SK-N-SH treated with all-trans-retinoic acid at 6 μM for 48 hours (cell line): ENCODE data around the gene CIBAR2.

Source experiments
- ATAC-seq: fragments of 200-7000 bp; cut with Tn5 transposase; 3 replicates; pipeline ENCODE4 v1.9.1; 2020; ENCODE audit warnings: mild to moderate bottlenecking, moderate library complexity
- ARNTL ChIP-seq: fragments of 450-650 bp; formaldehyde crosslinking; IDR thresholded peaks from 2 replicates; pipeline ENCODE4 v1.5.0; 2020; ENCODE audit warnings: low read depth, mild to moderate bottlenecking, moderate library complexity, borderline replicate concordance
- BACH2 ChIP-seq: fragments of 250-450 bp; sonication (Bioruptor Pico); IDR thresholded peaks from 2 replicates; pipeline ENCODE4 v1.9.0; 2021; ENCODE audit warnings: mild to moderate bottlenecking, borderline replicate concordance
- ESRRG ChIP-seq: fragments of 250-450 bp; sonication (Bioruptor Pico); IDR thresholded peaks from 2 replicates; pipeline ENCODE4 v1.6.1; 2021; ENCODE audit warnings: mild to moderate bottlenecking
- GLIS3 ChIP-seq: fragments of 250-450 bp; sonication (Bioruptor Pico); IDR thresholded peaks from 2 replicates; pipeline ENCODE4 v1.5.0; 2020; ENCODE audit warnings: mild to moderate bottlenecking, moderate library complexity
- ISL1 ChIP-seq: fragments of 250-450 bp; sonication (Bioruptor Pico); IDR thresholded peaks from 2 replicates; pipeline ENCODE4 v2.1.2; 2022; ENCODE audit warnings: mild to moderate bottlenecking, moderate library complexity
- OSR1 ChIP-seq: fragments of 250-450 bp; sonication (Bioruptor Pico); IDR thresholded peaks from 2 replicates; pipeline ENCODE4 v1.8.0; 2022; ENCODE audit warnings: moderate library complexity, mild to moderate bottlenecking, inconsistent platforms
- PPARA ChIP-seq: fragments of 250-450 bp; sonication (Bioruptor Pico); IDR thresholded peaks from 2 replicates; pipeline ENCODE4 v1.5.0; 2020; ENCODE audit warnings: mild to moderate bottlenecking, borderline replicate concordance
- RARB ChIP-seq: fragments of 250-450 bp; sonication (Bioruptor Pico); IDR thresholded peaks from 2 replicates; pipeline ENCODE4 v1.8.0; 2021; ENCODE audit warnings: mild to moderate bottlenecking, moderate library complexity
- SNAI2 ChIP-seq: fragments of 250-450 bp; sonication (Bioruptor Pico); IDR thresholded peaks from 2 replicates; pipeline ENCODE4 v1.5.0; 2020; ENCODE audit warnings: mild to moderate bottlenecking, moderate library complexity
- TCF4 ChIP-seq: fragments of 250-450 bp; sonication (Bioruptor Pico); IDR thresholded peaks from 2 replicates; pipeline ENCODE4 v1.8.0; 2021; ENCODE audit warnings: mild to moderate bottlenecking, moderate library complexity, borderline replicate concordance
- TOX ChIP-seq: fragments of 250-450 bp; sonication (Bioruptor Pico); IDR thresholded peaks from 2 replicates; pipeline ENCODE4 v1.8.0; 2021; ENCODE audit warnings: mild to moderate bottlenecking, moderate library complexity, borderline replicate concordance
- ZC3H10 ChIP-seq: fragments of 250-450 bp; sonication (Bioruptor Pico); IDR thresholded peaks from 2 replicates; pipeline ENCODE4 v1.5.1; 2021; ENCODE audit warnings: mild to moderate bottlenecking, moderate library complexity
- ZFP3 ChIP-seq: fragments of 250-450 bp; sonication (Bioruptor Pico); IDR thresholded peaks from 2 replicates; pipeline ENCODE4 v1.5.0; 2020; ENCODE audit warnings: mild to moderate bottlenecking, moderate library complexity
- ZFP30 ChIP-seq: fragments of 450-650 bp; formaldehyde crosslinking; IDR thresholded peaks from 2 replicates; pipeline ENCODE4 v1.5.0; 2022; ENCODE audit warnings: mild to moderate bottlenecking, moderate library complexity
- ZNF565 ChIP-seq: fragments of 450-650 bp; formaldehyde crosslinking; conservative IDR thresholded peaks from 2 replicates; pipeline ENCODE4 v1.5.0; 2020; ENCODE audit warnings: low read depth, mild to moderate bottlenecking, moderate library complexity
- ZNF70 ChIP-seq: fragments of 450-650 bp; formaldehyde crosslinking; IDR thresholded peaks from 2 replicates; pipeline ENCODE4 v1.5.0; 2020; ENCODE audit warnings: mild to moderate bottlenecking, moderate library complexity
- ZNF8 ChIP-seq: fragments of 450-650 bp; formaldehyde crosslinking; IDR thresholded peaks from 2 replicates; pipeline ENCODE4 v1.5.0; 2020; ENCODE audit warnings: mild to moderate bottlenecking, moderate library complexity
- TF ChIP-seq, protein P1 (sequence below): fragments of 250-450 bp; sonication (Bioruptor Pico); IDR thresholded peaks from 2 replicates; pipeline ENCODE4 v1.8.0; 2020; ENCODE audit warnings: mild to moderate bottlenecking, moderate library complexity, borderline replicate concordance
- TF ChIP-seq, protein P2 (sequence below): fragments of 250-450 bp; sonication (Bioruptor Pico); IDR thresholded peaks from 2 replicates; pipeline ENCODE4 v1.5.0; 2020; ENCODE audit warnings: mild to moderate bottlenecking, moderate library complexity
- TF ChIP-seq, protein P3 (sequence below): fragments of 250-450 bp; sonication (Bioruptor Pico); IDR thresholded peaks from 2 replicates; pipeline ENCODE4 v1.5.1; 2020; ENCODE audit warnings: low read depth, mild to moderate bottlenecking, moderate library complexity

The CIBAR2 gene

DNA sequence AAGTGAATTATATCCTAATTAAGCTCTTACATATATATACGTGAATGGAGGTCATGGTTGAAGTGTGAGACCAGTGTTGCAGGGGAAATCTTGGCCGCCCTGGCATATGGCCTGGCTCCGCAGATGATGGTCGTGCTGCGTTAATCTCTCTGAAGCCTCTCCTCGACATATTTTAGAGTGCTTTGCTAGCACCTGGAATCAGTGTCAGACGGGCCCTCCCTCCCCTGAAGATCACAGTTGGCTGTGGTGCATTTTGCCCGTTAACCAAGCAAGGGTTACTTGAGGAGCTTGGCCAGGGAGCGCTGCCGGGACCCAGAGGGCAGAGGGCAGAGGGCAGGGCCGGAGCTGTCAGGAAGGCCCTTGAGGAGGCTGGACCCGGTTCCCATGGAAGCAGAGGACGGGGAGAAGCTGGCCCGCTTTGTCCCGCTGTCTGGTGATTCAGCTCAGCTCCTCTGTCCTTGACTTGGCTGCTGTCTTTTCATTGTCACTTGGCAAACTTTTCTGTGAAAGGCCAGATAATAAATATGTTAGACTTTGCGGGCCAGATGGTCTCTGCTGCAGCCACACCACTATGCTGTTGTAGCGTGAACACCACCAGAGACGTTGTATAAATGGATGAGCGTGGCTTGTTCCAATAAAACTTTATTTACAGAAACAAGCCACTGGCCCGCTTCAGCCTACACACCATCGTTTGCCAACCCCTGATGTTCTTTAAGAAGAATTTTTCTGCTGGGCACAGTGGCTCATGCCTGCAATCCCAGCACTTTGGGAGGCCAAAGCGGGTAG is 32.3 kb downstream of the CIBAR2 start:
- no peak for ATAC-seq
- TF ChIP-seq ESRRG (CRISPR knock-in tag), result no peak
- TF ChIP-seq ZFP3, result no peak
- no peak for TF ChIP-seq TCF4 (CRISPR knock-in tag)
- no peak for TF ChIP-seq ZNF8 (CRISPR knock-in tag)
- no peak for TF ChIP-seq TOX (CRISPR knock-in tag)
- TF ChIP-seq, protein P1, sequence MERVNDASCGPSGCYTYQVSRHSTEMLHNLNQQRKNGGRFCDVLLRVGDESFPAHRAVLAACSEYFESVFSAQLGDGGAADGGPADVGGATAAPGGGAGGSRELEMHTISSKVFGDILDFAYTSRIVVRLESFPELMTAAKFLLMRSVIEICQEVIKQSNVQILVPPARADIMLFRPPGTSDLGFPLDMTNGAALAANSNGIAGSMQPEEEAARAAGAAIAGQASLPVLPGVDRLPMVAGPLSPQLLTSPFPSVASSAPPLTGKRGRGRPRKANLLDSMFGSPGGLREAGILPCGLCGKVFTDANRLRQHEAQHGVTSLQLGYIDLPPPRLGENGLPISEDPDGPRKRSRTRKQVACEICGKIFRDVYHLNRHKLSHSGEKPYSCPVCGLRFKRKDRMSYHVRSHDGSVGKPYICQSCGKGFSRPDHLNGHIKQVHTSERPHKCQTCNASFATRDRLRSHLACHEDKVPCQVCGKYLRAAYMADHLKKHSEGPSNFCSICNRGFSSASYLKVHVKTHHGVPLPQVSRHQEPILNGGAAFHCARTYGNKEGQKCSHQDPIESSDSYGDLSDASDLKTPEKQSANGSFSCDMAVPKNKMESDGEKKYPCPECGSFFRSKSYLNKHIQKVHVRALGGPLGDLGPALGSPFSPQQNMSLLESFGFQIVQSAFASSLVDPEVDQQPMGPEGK (CRISPR knock-in tag), result no peak
- no peak for TF ChIP-seq PPARA (CRISPR knock-in tag)
- no peak for TF ChIP-seq ZNF70 (CRISPR knock-in tag)
- no peak for TF ChIP-seq RARB
- no peak for TF ChIP-seq ZNF565 (CRISPR knock-in tag)

DNA sequence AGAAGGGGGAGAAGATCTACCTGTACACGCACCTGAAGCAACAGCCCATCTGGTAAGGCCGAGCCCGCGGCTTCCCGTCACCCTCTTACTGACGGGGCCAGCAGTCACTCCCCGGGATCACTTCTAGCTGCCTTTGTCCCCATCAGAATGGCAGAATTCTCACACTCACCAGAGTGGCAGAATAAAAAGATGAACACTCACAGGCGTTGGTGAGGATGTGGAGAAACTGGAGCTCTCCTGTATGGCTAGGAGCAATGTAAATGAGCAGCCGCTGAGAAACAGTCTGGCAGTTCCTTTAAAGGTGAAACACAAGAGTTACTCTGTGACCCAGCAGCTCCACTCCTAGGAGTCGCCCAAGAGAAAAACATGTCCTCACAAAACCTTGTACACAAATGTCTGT is 33.3 kb downstream of the CIBAR2 start:
- no peak for ATAC-seq
- TF ChIP-seq TOX (CRISPR knock-in tag), result no peak

DNA sequence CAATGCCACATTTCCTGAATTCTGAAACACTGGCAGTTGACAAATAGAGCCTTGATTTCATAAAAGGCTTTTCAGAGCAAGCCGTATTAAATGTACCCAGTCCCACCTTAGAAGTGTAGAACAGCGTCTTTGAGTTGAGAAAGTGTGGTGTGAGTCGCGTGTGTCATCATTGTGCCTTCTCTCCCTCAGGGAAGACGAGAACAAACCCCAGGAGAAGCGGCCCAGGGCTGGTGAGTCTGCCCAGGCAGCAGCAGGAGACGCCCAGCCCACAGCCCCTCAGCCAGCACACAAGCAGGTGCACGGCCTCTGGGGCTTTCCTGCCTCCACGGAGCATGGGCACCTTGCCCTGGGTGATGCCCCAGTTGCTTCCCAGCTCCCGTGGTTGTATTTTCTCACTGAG is 34.0 kb downstream of the CIBAR2 start:
- TF ChIP-seq ZNF70 (CRISPR knock-in tag) (no peak), PPARA (CRISPR knock-in tag) (no peak), GLIS3 (no peak)
- no peak for ATAC-seq

DNA sequence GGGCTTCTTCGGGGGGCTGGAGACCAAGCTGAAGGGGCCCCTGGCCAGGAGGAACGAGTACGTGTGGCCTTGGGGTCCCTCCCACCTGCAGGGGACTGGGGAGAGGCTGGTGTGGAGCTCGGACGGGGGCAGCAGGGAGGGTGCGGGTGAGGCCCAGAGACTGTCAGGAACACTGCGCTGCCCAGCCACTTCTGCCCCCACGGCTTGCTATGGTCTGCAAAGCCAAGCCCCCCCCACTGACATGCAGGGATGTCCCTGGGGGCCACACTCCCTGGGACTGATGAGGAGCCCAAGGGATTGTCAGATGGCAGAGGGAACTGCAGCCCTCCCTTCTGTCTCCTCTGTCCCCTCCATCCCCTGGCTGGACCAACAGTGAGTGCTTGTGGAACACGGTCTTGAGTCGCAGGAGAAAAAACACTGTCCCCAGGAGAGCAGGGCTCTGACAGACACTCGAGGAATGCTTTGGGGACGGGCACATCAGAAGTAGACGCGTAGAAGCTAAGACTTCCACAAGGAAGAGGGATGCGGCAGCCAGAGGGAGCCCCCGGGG is 34.6 kb downstream of the CIBAR2 start:
- TF ChIP-seq GLIS3, result no peak
- TF ChIP-seq ARNTL (CRISPR knock-in tag), result no peak
- TF ChIP-seq, protein P2, sequence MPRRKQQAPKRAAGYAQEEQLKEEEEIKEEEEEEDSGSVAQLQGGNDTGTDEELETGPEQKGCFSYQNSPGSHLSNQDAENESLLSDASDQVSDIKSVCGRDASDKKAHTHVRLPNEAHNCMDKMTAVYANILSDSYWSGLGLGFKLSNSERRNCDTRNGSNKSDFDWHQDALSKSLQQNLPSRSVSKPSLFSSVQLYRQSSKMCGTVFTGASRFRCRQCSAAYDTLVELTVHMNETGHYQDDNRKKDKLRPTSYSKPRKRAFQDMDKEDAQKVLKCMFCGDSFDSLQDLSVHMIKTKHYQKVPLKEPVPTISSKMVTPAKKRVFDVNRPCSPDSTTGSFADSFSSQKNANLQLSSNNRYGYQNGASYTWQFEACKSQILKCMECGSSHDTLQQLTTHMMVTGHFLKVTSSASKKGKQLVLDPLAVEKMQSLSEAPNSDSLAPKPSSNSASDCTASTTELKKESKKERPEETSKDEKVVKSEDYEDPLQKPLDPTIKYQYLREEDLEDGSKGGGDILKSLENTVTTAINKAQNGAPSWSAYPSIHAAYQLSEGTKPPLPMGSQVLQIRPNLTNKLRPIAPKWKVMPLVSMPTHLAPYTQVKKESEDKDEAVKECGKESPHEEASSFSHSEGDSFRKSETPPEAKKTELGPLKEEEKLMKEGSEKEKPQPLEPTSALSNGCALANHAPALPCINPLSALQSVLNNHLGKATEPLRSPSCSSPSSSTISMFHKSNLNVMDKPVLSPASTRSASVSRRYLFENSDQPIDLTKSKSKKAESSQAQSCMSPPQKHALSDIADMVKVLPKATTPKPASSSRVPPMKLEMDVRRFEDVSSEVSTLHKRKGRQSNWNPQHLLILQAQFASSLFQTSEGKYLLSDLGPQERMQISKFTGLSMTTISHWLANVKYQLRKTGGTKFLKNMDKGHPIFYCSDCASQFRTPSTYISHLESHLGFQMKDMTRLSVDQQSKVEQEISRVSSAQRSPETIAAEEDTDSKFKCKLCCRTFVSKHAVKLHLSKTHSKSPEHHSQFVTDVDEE (CRISPR knock-in tag), result no peak
- TF ChIP-seq, all 23 proteins: peak for 0
- ATAC-seq, result no peak

DNA sequence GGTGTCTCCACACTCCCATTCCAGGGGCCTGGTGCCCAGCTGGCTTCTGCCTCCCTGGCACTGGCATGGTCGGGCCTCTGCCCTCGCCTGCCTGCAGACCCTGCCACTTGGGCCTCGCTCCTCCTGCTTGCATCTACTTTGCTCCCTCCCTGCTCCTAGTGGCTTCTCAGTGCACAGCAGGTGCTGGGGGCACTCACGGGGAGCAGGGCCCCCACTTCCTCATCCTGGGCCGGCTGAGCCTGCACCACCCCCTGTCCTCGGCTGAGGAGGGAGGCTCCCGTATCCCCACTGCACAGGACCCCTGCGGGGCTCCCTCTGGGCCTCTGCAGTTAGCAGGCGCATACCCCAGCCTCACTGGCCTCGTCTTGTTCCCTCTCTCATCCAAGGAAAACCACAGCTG is 35.2 kb downstream of the CIBAR2 start:
- TF ChIP-seq SNAI2 (CRISPR knock-in tag) (no peak), ISL1 (CRISPR knock-in tag) (no peak), ZNF8 (CRISPR knock-in tag) (no peak), ZNF565 (CRISPR knock-in tag) (no peak), OSR1 (no peak), BACH2 (CRISPR knock-in tag) (no peak), ZFP30 (no peak), ESRRG (CRISPR knock-in tag) (no peak), PPARA (CRISPR knock-in tag) (no peak), ZC3H10 (CRISPR knock-in tag) (no peak)
- TF ChIP-seq, protein P1 (CRISPR knock-in tag), result no peak
- TF ChIP-seq, protein P3, sequence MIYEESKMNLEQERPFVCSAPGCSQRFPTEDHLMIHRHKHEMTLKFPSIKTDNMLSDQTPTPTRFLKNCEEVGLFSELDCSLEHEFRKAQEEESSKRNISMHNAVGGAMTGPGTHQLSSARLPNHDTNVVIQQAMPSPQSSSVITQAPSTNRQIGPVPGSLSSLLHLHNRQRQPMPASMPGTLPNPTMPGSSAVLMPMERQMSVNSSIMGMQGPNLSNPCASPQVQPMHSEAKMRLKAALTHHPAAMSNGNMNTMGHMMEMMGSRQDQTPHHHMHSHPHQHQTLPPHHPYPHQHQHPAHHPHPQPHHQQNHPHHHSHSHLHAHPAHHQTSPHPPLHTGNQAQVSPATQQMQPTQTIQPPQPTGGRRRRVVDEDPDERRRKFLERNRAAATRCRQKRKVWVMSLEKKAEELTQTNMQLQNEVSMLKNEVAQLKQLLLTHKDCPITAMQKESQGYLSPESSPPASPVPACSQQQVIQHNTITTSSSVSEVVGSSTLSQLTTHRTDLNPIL (CRISPR knock-in tag), result no peak
- ATAC-seq, result no peak
